H9 (cell line): Measurements from ENCODE around the gene SIGLEC5. TPM values are rescaled to one million over a fixed set of nuclear protein-coding genes. Genes with fewer than 3 reads are reported as not detected.

Source experiments
- DNase-seq: peaks from one replicate; pipeline ENCODE4 v3.0.0-alpha.2; 2017
- H2AFZ ChIP-seq: one replicate; pipeline ENCODE4 v1.6.1; 2013; ENCODE audit warnings: mild to moderate bottlenecking, low read length, control low read depth, moderate library complexity
- H2AK5ac ChIP-seq: 2 replicates; pipeline ENCODE4 v1.6.1; 2013; ENCODE audit warnings: low read length, control low read depth, mixed read lengths; ENCODE audit not compliant: insufficient read length
- H2BK120ac ChIP-seq: one replicate; pipeline ENCODE4 v1.6.1; 2013; ENCODE audit warnings: low read depth, mild to moderate bottlenecking, low read length, control low read depth, inconsistent platforms; ENCODE audit not compliant: poor library complexity, severe bottlenecking
- H2BK12ac ChIP-seq: 2 replicates; pipeline ENCODE4 v1.6.1; 2013; ENCODE audit warnings: low read length, control low read depth, mixed read lengths, low read depth; ENCODE audit not compliant: insufficient read length
- H2BK15ac ChIP-seq: 2 replicates; pipeline ENCODE4 v1.6.1; 2013; ENCODE audit warnings: low read depth, low read length, control low read depth
- H2BK20ac ChIP-seq: one replicate; pipeline ENCODE4 v1.6.1; 2013; ENCODE audit warnings: low read depth, mild to moderate bottlenecking, low read length, control low read depth, inconsistent platforms; ENCODE audit not compliant: poor library complexity, severe bottlenecking
- H2BK5ac ChIP-seq: 2 replicates; pipeline ENCODE4 v1.6.1; 2013; ENCODE audit warnings: low read length, control low read depth, mixed read lengths; ENCODE audit not compliant: insufficient read length
- H3K14ac ChIP-seq: 2 replicates; pipeline ENCODE4 v1.6.1; 2013; ENCODE audit warnings: low read length, control low read depth; ENCODE audit not compliant: insufficient read depth
- H3K18ac ChIP-seq: 2 replicates; pipeline ENCODE4 v1.6.1; 2013; ENCODE audit warnings: low read depth, mild to moderate bottlenecking, mixed read lengths, low read length, control low read depth; ENCODE audit not compliant: insufficient read length
- H3K23ac ChIP-seq: 2 replicates; pipeline ENCODE4 v1.6.1; 2013; ENCODE audit warnings: low read length, control low read depth, mixed read lengths, low read depth; ENCODE audit not compliant: insufficient read length
- H3K23me2 ChIP-seq: 2 replicates; pipeline ENCODE4 v1.6.1; 2013; ENCODE audit warnings: low read depth, mild to moderate bottlenecking, mixed read lengths, low read length, control low read depth; ENCODE audit not compliant: insufficient read length, poor library complexity, severe bottlenecking
- H3K27ac ChIP-seq: 2 replicates; pipeline ENCODE4 v1.5.1; 2013; ENCODE audit warnings: low read length, control low read depth, mixed read lengths, low read depth; ENCODE audit not compliant: insufficient read length
- H3K27me3 ChIP-seq: 2 replicates; pipeline ENCODE4 v1.6.1; 2013; ENCODE audit warnings: low read length, control low read depth, inconsistent platforms; ENCODE audit not compliant: insufficient read depth
- H3K4ac ChIP-seq: 2 replicates; pipeline ENCODE4 v1.6.1; 2013; ENCODE audit warnings: low read depth, mild to moderate bottlenecking, control low read depth, inconsistent platforms, low read length, moderate library complexity
- H3K4me1 ChIP-seq: 2 replicates; pipeline ENCODE4 v1.6.1; 2013; ENCODE audit warnings: low read length, control low read depth, inconsistent platforms; ENCODE audit not compliant: insufficient read depth
- H3K4me2 ChIP-seq: 2 replicates; pipeline ENCODE4 v1.6.1; 2013; ENCODE audit warnings: low read length, control low read depth, mixed read lengths; ENCODE audit not compliant: insufficient read length, insufficient read depth
- H3K56ac ChIP-seq: 2 replicates; pipeline ENCODE4 v1.6.1; 2013; ENCODE audit warnings: low read depth, mild to moderate bottlenecking, mixed read lengths, low read length, control low read depth; ENCODE audit not compliant: insufficient read length
- H3K79me1 ChIP-seq: 2 replicates; pipeline ENCODE4 v1.6.1; 2013; ENCODE audit warnings: low read depth, mild to moderate bottlenecking, moderate library complexity, low read length, control low read depth, inconsistent platforms; ENCODE audit not compliant: insufficient read depth, poor library complexity, severe bottlenecking
- H3K79me2 ChIP-seq: 2 replicates; pipeline ENCODE4 v1.6.1; 2013; ENCODE audit warnings: low read length, control low read depth, inconsistent platforms; ENCODE audit not compliant: insufficient read depth
- H3K9ac ChIP-seq: 2 replicates; pipeline ENCODE4 v1.6.1; 2013; ENCODE audit warnings: low read length, control low read depth, mixed read lengths; ENCODE audit not compliant: insufficient read length; ENCODE audit errors: extremely low read depth
- H3K9me3 ChIP-seq: one replicate; pipeline ENCODE4 v1.6.1; 2013; ENCODE audit warnings: low read depth, low read length, inconsistent platforms; ENCODE audit not compliant: control insufficient read depth
- H3T11ph ChIP-seq: one replicate; pipeline ENCODE4 v1.6.1; 2013; ENCODE audit warnings: mild to moderate bottlenecking, low read length, control low read depth, inconsistent platforms
- H4K20me1 ChIP-seq: one replicate; pipeline ENCODE4 v1.6.1; 2013; ENCODE audit not compliant: control insufficient read depth, insufficient read length, insufficient read depth
- H4K5ac ChIP-seq: 2 replicates; pipeline ENCODE4 v1.6.1; 2013; ENCODE audit warnings: low read depth, mild to moderate bottlenecking, mixed read lengths, low read length, control low read depth; ENCODE audit not compliant: insufficient read length
- H4K8ac ChIP-seq: replicated peaks from 2 replicates; pipeline ENCODE4 v1.6.1; 2013; ENCODE audit warnings: low read length, control low read depth, mixed read lengths, low read depth; ENCODE audit not compliant: insufficient read length
- H4K91ac ChIP-seq: 2 replicates; pipeline ENCODE4 v1.6.1; 2013; ENCODE audit warnings: low read depth, mild to moderate bottlenecking, moderate library complexity, mixed read lengths, low read length, control low read depth; ENCODE audit not compliant: insufficient read length
- H3K27ac Mint-ChIP-seq, 3 experiments: 2 replicates in 2 of 3; 3 replicates in 1 of 3; pipeline ENCODE4 v1.8.0; 2020 to 2021; ENCODE audit warnings: mixed read lengths in 3 of 3, mild to moderate bottlenecking in 1 of 3, moderate library complexity in 1 of 3
- H3K27me3 Mint-ChIP-seq: 2 replicates; pipeline ENCODE4 v1.8.0; 2021; ENCODE audit warnings: low read depth, mild to moderate bottlenecking, moderate library complexity, mixed read lengths
- H3K36me3 Mint-ChIP-seq, 3 experiments: 2 replicates in 2 of 3; 3 replicates in 1 of 3; pipeline ENCODE4 v1.8.0; 2020 to 2021; ENCODE audit warnings: low read depth in 3 of 3, mixed read lengths in 3 of 3; ENCODE audit not compliant: insufficient read depth in 1 of 3
- H3K4me1 Mint-ChIP-seq, 2 experiments: 2 replicates each; pipeline ENCODE4 v1.8.0; 2020; ENCODE audit warnings: mixed read lengths in 2 of 2
- H3K4me3 Mint-ChIP-seq, 2 experiments: 2 replicates in 1 of 2; 3 replicates in 1 of 2; pipeline ENCODE4 v1.8.0; 2020 to 2021; ENCODE audit warnings: mild to moderate bottlenecking in 2 of 2, mixed read lengths in 2 of 2, moderate library complexity in 1 of 2
- H3K9me3 Mint-ChIP-seq, 2 experiments: 2 replicates in 1 of 2; 3 replicates in 1 of 2; pipeline ENCODE4 v1.8.0; 2020; ENCODE audit warnings: mild to moderate bottlenecking in 2 of 2, mixed read lengths in 2 of 2, moderate library complexity in 1 of 2
- CTCF ChIP-seq: fragments of 200-600 bp; sonication (generic); conservative IDR thresholded peaks from 3 replicates; pipeline ENCODE4 v1.8.0; 2021; ENCODE audit warnings: antibody characterized with exemption, mild to moderate bottlenecking
- WGBS: extraction: QIAGEN DNeasy Blood & Tissue Kit; methylation state at CpG from one replicate; pipeline ENCODE4 v1.1.7; 2013; ENCODE audit warnings: missing lambda C conversion rate, low lambda C conversion rate, mixed read lengths; ENCODE audit not compliant: insufficient read length; ENCODE audit errors: extremely low coverage; 5-methylcytosine and 5-hydroxymethylcytosine counted together
- total RNA-seq: library from RNA; stranded (reverse); gene quantifications from 2 replicates; pipeline ENCODE4 v1.2.1, GENCODE V29; 2021

SIGLEC5 gene
- total RNA-seq, 1 experiment from 2014 or later, result not detected

GRCh38 chr19:51607077-51607476 lies 23.1 kb downstream of the SIGLEC5 start:
- Histone ChIP-seq H2BK12ac (no peak overlapping the region), H3K27ac (no peak overlapping the region), H4K20me1 (no peaks in the 10 kb centered on the region), H3K18ac (no peak overlapping the region), H2BK15ac (no peak overlapping the region), H3K4ac (no peak overlapping the region), H3K56ac (no peak overlapping the region), H2BK5ac (no peak overlapping the region), H3K79me1 (no peaks in the 10 kb centered on the region), H2AK5ac (no peak overlapping the region), H3K23me2 (no peaks in the 10 kb centered on the region), H3K4me1 (no peaks in the 10 kb centered on the region; the same call in 1 of the 2 replicates), H3T11ph (no peak overlapping the region), H2BK20ac (no peak overlapping the region), H3K14ac (no peak overlapping the region), H2BK120ac (no peak overlapping the region), H4K8ac (no peak overlapping the region), H3K27me3 (no peaks in the 10 kb centered on the region), H4K91ac (no peak overlapping the region), H3K23ac (no peak overlapping the region), H2AFZ (no peak overlapping the region), H3K79me2 (no peaks in the 10 kb centered on the region), H3K9me3 (no peaks in the 10 kb centered on the region), H3K9ac (no peak overlapping the region), H4K5ac (no peak overlapping the region), H3K4me2 (no peak overlapping the region)
- Mint-ChIP-seq H3K27ac (no peak overlapping the region), H3K36me3 (peaks cover 0 to 8% (median 0%) of the 10 kb centered on the region in 3 experiments; a peak in 1 of 7 replicates), H3K4me1 (no peaks in the 10 kb centered on the region), H3K4me3 (no peak overlapping the region), H3K27me3 (peaks cover 29% of the 10 kb centered on the region), H3K9me3 (peaks cover 49 to 84% of the 10 kb centered on the region in 2 experiments)
- no CpG with 5 or more reads among the region's 6 CpGs for WGBS
- TF ChIP-seq CTCF, result no peak
- DNase-seq, result no peak
